Endodermal cell (in vitro differentiated cells): ENCODE data around the gene TXNIP. TPM values are rescaled to one million over a fixed set of nuclear protein-coding genes. Genes with fewer than 3 reads are reported as not detected.

Source experiments
- DNase-seq: peaks from one replicate; pipeline ENCODE4 v3.0.0-alpha.2; 2017
- H3K27ac ChIP-seq: 2 replicates; pipeline ENCODE4 v1.5.1; 2013; ENCODE audit warnings: mild to moderate bottlenecking, low read depth, low read length, moderate library complexity
- H3K27me3 ChIP-seq: 2 replicates; pipeline ENCODE4 v1.6.1; 2013; ENCODE audit warnings: mild to moderate bottlenecking, low read length, moderate library complexity; ENCODE audit not compliant: insufficient read depth, control insufficient read depth, poor library complexity, severe bottlenecking
- H3K36me3 ChIP-seq: 2 replicates; pipeline ENCODE4 v1.7.0; 2013; ENCODE audit warnings: mild to moderate bottlenecking, low read length, moderate library complexity; ENCODE audit not compliant: control insufficient read depth, insufficient read depth
- H3K4me1 ChIP-seq: one replicate; pipeline ENCODE4 v1.7.0; 2013; ENCODE audit warnings: low read length; ENCODE audit not compliant: control insufficient read depth, insufficient read depth
- H3K4me3 ChIP-seq: 2 replicates; pipeline ENCODE4 v1.5.1; 2013; ENCODE audit warnings: mild to moderate bottlenecking, low read length, moderate library complexity
- H3K9ac ChIP-seq: 2 replicates; pipeline ENCODE4 v1.6.1; 2013; ENCODE audit warnings: mild to moderate bottlenecking, low read length, moderate library complexity; ENCODE audit not compliant: poor library complexity, severe bottlenecking; ENCODE audit errors: extremely low read depth
- H3K9me3 ChIP-seq: 2 replicates; pipeline ENCODE4 v1.6.1; 2013; ENCODE audit warnings: mild to moderate bottlenecking, low read length, moderate library complexity; ENCODE audit not compliant: control insufficient read depth
- H3K27ac Mint-ChIP-seq: 2 replicates; pipeline ENCODE4 v1.8.0; 2020; ENCODE audit warnings: mixed read lengths
- H3K27me3 Mint-ChIP-seq: 2 replicates; pipeline ENCODE4 v1.8.0; 2021; ENCODE audit warnings: mild to moderate bottlenecking, mixed read lengths; ENCODE audit not compliant: insufficient read depth
- H3K36me3 Mint-ChIP-seq: 2 replicates; pipeline ENCODE4 v1.8.0; 2020; ENCODE audit warnings: low read depth, mixed read lengths
- H3K4me1 Mint-ChIP-seq: 2 replicates; pipeline ENCODE4 v1.8.0; 2020; ENCODE audit warnings: mixed read lengths
- H3K4me3 Mint-ChIP-seq: 2 replicates; pipeline ENCODE4 v1.8.0; 2020; ENCODE audit warnings: mild to moderate bottlenecking, moderate library complexity, mixed read lengths
- H3K9me3 Mint-ChIP-seq: 2 replicates; pipeline ENCODE4 v1.8.0; 2020; ENCODE audit warnings: mild to moderate bottlenecking, mixed read lengths
- WGBS, 2 experiments: methylation state at CpG; one replicate each; pipeline versions ENCODE4 v1.1.5 to v1.1.7; 2013; ENCODE audit warnings: missing lambda C conversion rate in 2 of 2, mixed read lengths in 1 of 2; ENCODE audit not compliant: insufficient coverage in 1 of 2, insufficient read length in 1 of 2; 5-methylcytosine and 5-hydroxymethylcytosine counted together
- total RNA-seq, 2 donors: library from RNA; stranded (reverse); fragmentation: NEBNext Ultra II Directional in 1 of 2; extraction: Animal tissue kit (Norgen Biotek cat#: 25700) in 1 of 2; gene quantifications; 2 replicates in 1 of 2; 3 replicates in 1 of 2; pipeline ENCODE4 v1.2.1, GENCODE V29; 2021
- TF ChIP-seq, protein P1 (sequence below): fragments of 200-600 bp; sonication (generic); conservative IDR thresholded peaks from 2 replicates; pipeline ENCODE4 v1.5.0; 2021; ENCODE audit warnings: antibody characterized with exemption, mild to moderate bottlenecking

Gene TXNIP
- total RNA-seq, 2 donors from 2014 or later = 9.9 to 12.2 TPM

DNA sequence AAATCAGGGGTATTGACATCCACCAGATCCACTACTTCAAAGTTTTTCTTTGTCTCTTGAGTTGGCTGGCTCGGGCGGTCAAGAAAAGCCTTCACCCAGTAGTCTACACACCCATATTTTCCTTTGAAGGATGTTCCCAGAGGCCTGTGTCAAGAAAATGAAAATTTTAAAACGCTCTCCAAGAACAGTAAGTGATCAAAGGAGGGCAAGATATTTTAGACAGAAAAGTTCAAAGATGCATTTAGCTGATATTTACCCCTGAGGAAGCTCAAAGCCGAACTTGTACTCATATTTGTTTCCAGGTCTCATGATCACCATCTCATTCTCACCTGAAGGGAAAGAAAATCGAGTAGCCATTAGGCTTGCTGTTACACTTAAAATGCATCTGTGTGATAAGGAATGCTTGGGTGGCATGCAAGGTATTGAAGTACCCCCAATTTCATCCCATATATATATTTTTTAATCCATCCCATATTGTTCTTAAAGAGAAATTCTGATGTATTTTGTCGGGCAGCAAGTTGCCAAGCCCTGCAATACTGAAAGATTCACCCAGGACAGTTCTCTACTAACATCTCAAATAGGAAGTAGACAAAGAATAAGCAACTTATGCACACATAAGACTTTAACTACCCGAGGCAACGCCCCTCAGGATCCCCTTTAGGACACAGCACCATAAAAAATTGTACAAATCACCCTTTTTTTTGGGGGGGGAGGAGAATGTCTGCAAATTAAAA lies 1.1 kb downstream of the TXNIP start:
- H3K36me3 ChIP-seq = peaks cover 6% of the 10 kb centered on the region
- H3K4me3 ChIP-seq = peak overlapping the region; percentile 83
- peak overlapping the region; percentile 42 for H3K9ac ChIP-seq
- no peaks in the 10 kb centered on the region for H3K4me1 ChIP-seq
- WGBS, 2 experiments = 64 to 65% methylated on average over 4 to 8 of the region's 8 CpGs
- Mint-ChIP-seq H3K36me3 (peaks cover 28% of the 10 kb centered on the region), H3K9me3 (no peaks in the 10 kb centered on the region), H3K27me3 (no peaks in the 10 kb centered on the region), H3K4me1 (peaks cover 47% of the 10 kb centered on the region), H3K27ac (no peak overlapping the region), H3K4me3 (peak overlapping the region; percentile 87)
- H3K27ac ChIP-seq = no peak overlapping the region
- H3K27me3 ChIP-seq = no peaks in the 10 kb centered on the region
- TF ChIP-seq, protein P1, sequence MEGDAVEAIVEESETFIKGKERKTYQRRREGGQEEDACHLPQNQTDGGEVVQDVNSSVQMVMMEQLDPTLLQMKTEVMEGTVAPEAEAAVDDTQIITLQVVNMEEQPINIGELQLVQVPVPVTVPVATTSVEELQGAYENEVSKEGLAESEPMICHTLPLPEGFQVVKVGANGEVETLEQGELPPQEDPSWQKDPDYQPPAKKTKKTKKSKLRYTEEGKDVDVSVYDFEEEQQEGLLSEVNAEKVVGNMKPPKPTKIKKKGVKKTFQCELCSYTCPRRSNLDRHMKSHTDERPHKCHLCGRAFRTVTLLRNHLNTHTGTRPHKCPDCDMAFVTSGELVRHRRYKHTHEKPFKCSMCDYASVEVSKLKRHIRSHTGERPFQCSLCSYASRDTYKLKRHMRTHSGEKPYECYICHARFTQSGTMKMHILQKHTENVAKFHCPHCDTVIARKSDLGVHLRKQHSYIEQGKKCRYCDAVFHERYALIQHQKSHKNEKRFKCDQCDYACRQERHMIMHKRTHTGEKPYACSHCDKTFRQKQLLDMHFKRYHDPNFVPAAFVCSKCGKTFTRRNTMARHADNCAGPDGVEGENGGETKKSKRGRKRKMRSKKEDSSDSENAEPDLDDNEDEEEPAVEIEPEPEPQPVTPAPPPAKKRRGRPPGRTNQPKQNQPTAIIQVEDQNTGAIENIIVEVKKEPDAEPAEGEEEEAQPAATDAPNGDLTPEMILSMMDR = no peak
- peak; percentile 30 for DNase-seq
- H3K9me3 ChIP-seq = no peaks in the 10 kb centered on the region

DNA sequence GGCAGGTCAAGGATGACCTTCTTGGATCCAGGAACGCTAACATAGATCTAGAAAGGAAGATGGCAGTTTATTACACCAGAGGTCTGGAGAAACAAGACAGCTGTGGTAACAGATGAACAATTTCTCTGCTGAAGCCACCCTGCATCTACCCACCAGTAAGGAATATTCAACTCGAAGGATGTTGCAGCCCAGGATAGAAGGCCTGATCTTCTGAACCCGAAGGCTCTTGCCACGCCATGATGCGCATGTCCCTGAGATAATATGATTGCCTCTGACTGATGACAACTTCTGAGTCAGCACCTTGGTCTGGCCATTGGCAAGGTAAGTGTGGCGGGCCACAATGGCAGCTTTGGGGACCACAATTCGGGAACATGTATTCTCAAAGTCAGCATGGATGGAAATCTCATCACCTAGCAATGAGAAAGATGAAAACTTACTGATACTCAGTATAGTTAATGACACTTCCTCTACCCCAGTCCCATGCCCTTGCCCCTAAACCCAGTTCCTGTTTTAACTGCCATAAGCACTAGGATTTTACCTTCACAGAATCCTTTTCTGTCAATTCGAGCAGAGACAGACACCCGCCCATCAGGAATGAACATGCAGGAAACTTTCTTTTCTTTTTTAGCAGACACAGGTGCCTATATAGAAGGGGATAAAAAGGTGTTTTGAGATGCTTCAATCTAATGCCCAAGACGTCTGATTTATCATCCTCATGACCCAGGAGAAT lies 1.8 kb downstream of the TXNIP start:
- 89 to 95% methylated on average over 7 to 10 of the region's 10 CpGs for whole genome bisulfite sequencing, 2 experiments
- DNase-seq = peak; percentile 27
- Mint-ChIP-seq H3K4me1 (peaks cover 44% of the 10 kb centered on the region), H3K36me3 (peaks cover 28% of the 10 kb centered on the region), H3K27ac (no peak overlapping the region), H3K9me3 (no peaks in the 10 kb centered on the region), H3K4me3 (peak overlapping the region; percentile 87), H3K27me3 (no peaks in the 10 kb centered on the region)
- Histone ChIP-seq H3K9me3 (no peaks in the 10 kb centered on the region), H3K36me3 (peaks cover 6% of the 10 kb centered on the region), H3K27ac (no peak overlapping the region), H3K9ac (no peak overlapping the region), H3K4me1 (no peaks in the 10 kb centered on the region), H3K27me3 (no peaks in the 10 kb centered on the region), H3K4me3 (peak overlapping the region; percentile 83)
- TF ChIP-seq, protein P1 = no peak

DNA sequence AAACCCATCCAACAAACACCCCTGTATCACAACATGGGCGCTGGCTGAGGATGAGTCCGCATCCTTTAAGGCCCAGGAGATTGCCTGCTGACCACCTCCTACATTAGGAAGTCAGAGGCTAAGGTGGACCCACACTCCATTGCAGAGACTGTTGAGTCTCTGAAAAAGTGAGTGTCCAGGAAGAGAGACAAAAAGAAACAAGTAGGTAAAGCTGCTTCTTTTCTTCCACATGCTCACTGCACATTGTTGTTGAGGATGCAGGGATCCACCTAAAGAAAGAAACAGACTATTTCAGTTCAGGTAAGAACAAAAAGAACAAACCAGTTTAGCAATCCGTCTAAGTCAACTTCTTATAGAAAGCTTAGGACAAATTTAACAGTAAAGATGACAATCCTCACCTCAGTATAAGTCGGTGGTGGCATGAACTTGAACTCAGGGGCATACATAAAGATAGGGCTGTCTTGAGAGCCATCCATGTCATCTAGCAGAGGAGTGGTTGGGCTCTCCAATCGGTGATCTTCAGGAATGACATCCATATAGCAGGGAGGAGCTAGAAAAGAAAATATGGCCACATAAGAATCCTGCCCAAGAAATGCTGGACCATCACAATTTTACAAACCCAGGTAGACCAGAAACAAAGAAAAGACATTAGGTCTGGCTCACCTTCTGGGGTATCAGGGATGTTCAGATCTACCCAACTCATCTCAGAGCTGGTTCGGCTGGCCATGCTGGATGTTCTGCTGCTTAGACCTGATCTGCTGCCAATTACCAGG lies 2.6 kb downstream of the TXNIP start:
- H3K27ac Mint-ChIP-seq = no peak overlapping the region
- Histone ChIP-seq H3K9ac (no peak overlapping the region), H3K4me3 (no peak overlapping the region), H3K4me1 (no peaks in the 10 kb centered on the region), H3K27me3 (no peaks in the 10 kb centered on the region), H3K9me3 (no peaks in the 10 kb centered on the region), H3K27ac (no peak overlapping the region), H3K36me3 (peaks cover 6% of the 10 kb centered on the region)
- H3K9me3 Mint-ChIP-seq = no peaks in the 10 kb centered on the region
- H3K36me3 Mint-ChIP-seq = peaks cover 28% of the 10 kb centered on the region
- H3K4me1 Mint-ChIP-seq = peaks cover 39% of the 10 kb centered on the region
- 90 to 100% methylated on average over 3 to 6 of the region's 6 CpGs for WGBS, 2 experiments
- H3K27me3 Mint-ChIP-seq = no peaks in the 10 kb centered on the region
- DNase-seq = peak; percentile 18
- no peak overlapping the region for H3K4me3 Mint-ChIP-seq
- TF ChIP-seq, protein P1 = no peak
